D721Med (cell line): Measurements from ENCODE around the gene OTOF.

Experiments used
- DNase-seq: peaks from one replicate; pipeline ENCODE4 v3.0.0; 2011; ENCODE audit warnings: low spot score; ENCODE audit not compliant: insufficient read length
- FAIRE-seq: peaks from 2 replicates; lab custom pipeline; 2011; peaks lifted over from hg19 to GRCh38; lab: Jason Lieb, UNC
- CTCF ChIP-seq: IDR thresholded peaks from 2 replicates; pipeline ENCODE4 v1.5.1; 2012; ENCODE audit warnings: mild to moderate bottlenecking, control low read depth; ENCODE audit not compliant: insufficient read depth; ENCODE audit errors: missing control alignments

The OTOF gene

GRCh38 chr2:26492749-26493515 is 15.0 kb upstream of the OTOF start:
- DNase-seq (no peak), FAIRE-seq (no peak)
- no peak for TF ChIP-seq CTCF

- FAIRE-seq (no peak), DNase-seq (no peak)
- no peak for TF ChIP-seq CTCF
These were observed 13.7 kb upstream of the OTOF start for GRCh38 chr2:26491563-26492167.

GRCh38 chr2:26489213-26489850 is 11.4 kb upstream of the OTOF start:
- no peak for FAIRE-seq
- TF ChIP-seq CTCF = no peak
- no peak for DNase-seq

- no peak for FAIRE-seq
These were observed 10.7 kb upstream of the OTOF start for GRCh38 chr2:26488463-26489212.

GRCh38 chr2:26487192-26487591 is 9.3 kb upstream of the OTOF start:
- FAIRE-seq (no peak), DNase-seq (no peak)
- TF ChIP-seq CTCF = no peak

More at GRCh38 chr2:26488463-26489212, 10.7 kb upstream of the OTOF start:
- no peak for TF ChIP-seq CTCF
- DNase-seq = no peak

GRCh38 chr2:26486789-26487188 is 8.9 kb upstream of the OTOF start:
- FAIRE-seq (no peak), DNase-seq (no peak)
- no peak for TF ChIP-seq CTCF
